NCI-H510A treated with DMSO at 0.1 percent for 48 hours (cell line): ENCODE results near the gene ERGIC1.

Experiments used
- DNase-seq: peaks from one replicate; lab custom pipeline; 2025; lab: John Stamatoyannopoulos, UW

ERGIC1 gene

GRCh38 chr5:172866802-172867748 lies 33.0 kb downstream of the ERGIC1 start:
- DNase-seq, result no peak

GRCh38 chr5:172867761-172868435 lies 33.8 kb downstream of the ERGIC1 start:
- DNase-seq, result no peak

- DNase-seq, result no peak
These were observed 34.4 kb downstream of the ERGIC1 start for GRCh38 chr5:172868436-172868923.

- no peak for DNase-seq
These were observed 35.0 kb downstream of the ERGIC1 start for GRCh38 chr5:172868924-172869591.

GRCh38 chr5:172869691-172870090 lies 35.6 kb downstream of the ERGIC1 start:
- DNase-seq, result no peak

- no peak for DNase-seq
These were observed 36.3 kb downstream of the ERGIC1 start for GRCh38 chr5:172870291-172870714.

GRCh38 chr5:172870715-172871461 lies 36.8 kb downstream of the ERGIC1 start:
- DNase-seq, result no peak

- DNase-seq, result no peak
These were observed 37.5 kb downstream of the ERGIC1 start for GRCh38 chr5:172871536-172871935.

- no peak for DNase-seq
These were observed 37.9 kb downstream of the ERGIC1 start for GRCh38 chr5:172871982-172872381.

- DNase-seq, result no peak
These were observed 39.0 kb downstream of the ERGIC1 start for GRCh38 chr5:172872997-172873491.

GRCh38 chr5:172873513-172873912 lies 39.5 kb downstream of the ERGIC1 start:
- no peak for DNase-seq

GRCh38 chr5:172874647-172875504 lies 40.8 kb downstream of the ERGIC1 start:
- DNase-seq, result no peak

- DNase-seq, result no peak
These were observed 41.6 kb downstream of the ERGIC1 start for GRCh38 chr5:172875505-172876279.

- no peak for DNase-seq
These were observed 42.5 kb downstream of the ERGIC1 start for GRCh38 chr5:172876578-172876977.

GRCh38 chr5:172877466-172878260 lies 43.6 kb downstream of the ERGIC1 start:
- no peak for DNase-seq

- no peak for DNase-seq
These were observed 44.5 kb downstream of the ERGIC1 start for GRCh38 chr5:172878585-172878932.

GRCh38 chr5:172878933-172879752 lies 45.1 kb downstream of the ERGIC1 start:
- DNase-seq, result no peak
